Measurements from ENCODE around the gene COPG1.

- TF ChIP-seq POLR2AphosphoS5 (IDR thresholded peaks at IDR 0.05; ENCODE audit: borderline replicate concordance, low read depth, low read length) (no peak), EZH2 (IDR thresholded peaks at IDR 0.05) (no peak)
These were observed 70.9 kb downstream of the COPG1 start for GRCh38 chr3:129320261-129320660.
